ENCODE measurements around the gene CFAP161. TPM values are rescaled to one million over a fixed set of nuclear protein-coding genes. Genes with fewer than 3 reads are reported as not detected.
A peak's percentile ranks its signal among the peaks of the same experiment; 100 is the strongest.

Gene CFAP161
- total RNA-seq, 5 donors from 2014 or later (not counting 1 experiment from before 2014, with no cell fraction given): 0.35 TPM; not detected in 4

DNA sequence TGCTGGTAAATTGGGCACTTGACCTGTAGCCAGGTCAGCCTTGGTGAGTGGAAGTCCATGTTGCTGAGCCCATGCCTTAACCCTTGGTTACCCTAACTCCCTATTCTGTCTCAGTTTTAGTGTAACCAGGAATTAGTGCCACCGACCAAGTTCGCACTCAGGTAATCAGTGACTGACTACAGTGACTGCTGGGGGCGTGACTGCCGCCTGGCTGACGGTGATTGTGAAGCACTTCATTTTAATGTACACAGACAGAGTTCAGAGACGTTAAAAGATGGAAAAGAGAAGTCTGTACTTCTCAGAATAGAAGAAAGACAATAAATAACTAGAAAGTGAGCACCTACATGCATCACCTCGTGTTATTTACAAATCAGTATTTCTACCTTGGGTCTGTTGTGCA, 17.3 kb downstream of the CFAP161 start:
- 65% methylated on average over 5 of the region's 7 CpGs for WGBS (ENCODE audit: insufficient coverage)

DNA sequence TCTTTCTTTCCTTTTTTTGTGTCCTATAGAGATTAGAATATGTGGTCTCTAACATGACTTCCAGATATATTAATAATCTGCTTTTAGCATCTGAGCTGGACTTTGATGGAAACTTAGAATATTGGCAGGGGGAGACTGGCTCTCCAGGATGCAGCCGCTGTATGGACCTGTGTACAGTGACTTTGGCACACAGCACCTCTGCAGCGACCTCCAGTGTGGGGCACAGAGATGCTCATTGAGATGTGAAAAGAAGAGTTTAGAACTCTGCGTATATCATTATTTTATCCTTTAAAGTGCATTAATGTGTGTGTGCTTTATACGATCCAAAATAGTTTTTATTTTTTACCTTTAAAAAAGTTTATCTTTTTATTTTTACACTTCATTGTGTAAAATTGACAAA, 18.3 kb downstream of the CFAP161 start:
- POLR2A ChIA-PET: no interaction called here
- Histone ChIP-seq H3K4me3 (ENCODE audit: control insufficient read depth in 1 of 2, extremely low read depth in 1 of 2, low read length in 1 of 2) (no peak overlapping the region), H3K27me3 (replicated peaks in 1 of 2; ENCODE audit: control insufficient read depth in 2 of 2, extremely low read depth in 1 of 2, insufficient read depth in 2 of 2, low read length in 1 of 2) (no peaks in the 10 kb centered on the region), H3K4me1 (ENCODE audit: control insufficient read depth in 1 of 2, extremely low read depth in 1 of 2, insufficient read depth in 2 of 2, low read length in 2 of 2) (no peaks in the 10 kb centered on the region), H3K36me3 (ENCODE audit: control insufficient read depth in 2 of 2, extremely low read depth in 1 of 2, insufficient read depth in 1 of 2, low read length in 1 of 2) (no peaks in the 10 kb centered on the region), H3K9me3 (no peaks in the 10 kb centered on the region), H3K27ac (ENCODE audit: low read length) (no peak overlapping the region)
- no peak for ATAC-seq (replicated peaks in 1 of 4)
- H3K4me3 Mint-ChIP-seq: no peak overlapping the region
- WGBS (ENCODE audit: insufficient coverage): 70% methylated on average over 2 of the region's 4 CpGs
- no peaks in the 10 kb centered on the region for H3K9me3 Mint-ChIP-seq
- H3K36me3 Mint-ChIP-seq: no peaks in the 10 kb centered on the region
- peaks cover 0 to 4% of the 10 kb centered on the region in 2 donors for H3K27me3 Mint-ChIP-seq
- peaks cover 2 to 18% (median 15%) of the 10 kb centered on the region in 3 donors for H3K4me1 Mint-ChIP-seq
- H3K27ac Mint-ChIP-seq: no peak overlapping the region
- CTCF ChIA-PET: interaction anchor here in 1 of 2 donors (0.8 kb wide), 1 partner anchor 114 kb away, joined by 4 read pairs; no protein-coding TSS in a partner anchor
- no peak for DNase-seq

More for the DNA sequence above, 17.3 kb downstream of the CFAP161 start:
- Mint-ChIP-seq H3K27me3 (peaks cover 0 to 6% of the 10 kb centered on the region in 2 donors), H3K27ac (no peak overlapping the region), H3K4me3 (no peak overlapping the region), H3K4me1 (peaks cover 2 to 9% (median 8%) of the 10 kb centered on the region in 3 donors), H3K9me3 (no peaks in the 10 kb centered on the region), H3K36me3 (no peaks in the 10 kb centered on the region)
- Histone ChIP-seq H3K36me3 (ENCODE audit: control insufficient read depth in 2 of 2, extremely low read depth in 1 of 2, insufficient read depth in 1 of 2, low read length in 1 of 2) (no peaks in the 10 kb centered on the region), H3K4me1 (ENCODE audit: control insufficient read depth in 1 of 2, extremely low read depth in 1 of 2, insufficient read depth in 2 of 2, low read length in 2 of 2) (no peaks in the 10 kb centered on the region), H3K4me3 (ENCODE audit: control insufficient read depth in 1 of 2, extremely low read depth in 1 of 2, low read length in 1 of 2) (no peak overlapping the region), H3K9me3 (no peaks in the 10 kb centered on the region), H3K27ac (ENCODE audit: low read length) (no peak overlapping the region), H3K27me3 (replicated peaks in 1 of 2; ENCODE audit: control insufficient read depth in 2 of 2, extremely low read depth in 1 of 2, insufficient read depth in 2 of 2, low read length in 1 of 2) (no peaks in the 10 kb centered on the region)
- DNase-seq (no peak), ATAC-seq (replicated peaks in 1 of 4) (no peak)
- CTCF ChIA-PET: no interaction called here
- POLR2A ChIA-PET: no interaction called here

GRCh38 chr15:81152799-81153198, 18.7 kb downstream of the CFAP161 start:
- Histone ChIP-seq H3K36me3 (ENCODE audit: control insufficient read depth in 2 of 2, extremely low read depth in 1 of 2, insufficient read depth in 1 of 2, low read length in 1 of 2) (no peaks in the 10 kb centered on the region), H3K9me3 (no peaks in the 10 kb centered on the region), H3K27ac (ENCODE audit: low read length) (no peak overlapping the region), H3K4me3 (ENCODE audit: control insufficient read depth in 1 of 2, extremely low read depth in 1 of 2, low read length in 1 of 2) (no peak overlapping the region), H3K27me3 (replicated peaks in 1 of 2; ENCODE audit: control insufficient read depth in 2 of 2, extremely low read depth in 1 of 2, insufficient read depth in 2 of 2, low read length in 1 of 2) (no peaks in the 10 kb centered on the region), H3K4me1 (ENCODE audit: control insufficient read depth in 1 of 2, extremely low read depth in 1 of 2, insufficient read depth in 2 of 2, low read length in 2 of 2) (no peaks in the 10 kb centered on the region)
- Mint-ChIP-seq H3K4me3 (no peak overlapping the region), H3K27me3 (peaks cover 0 to 4% of the 10 kb centered on the region in 2 donors), H3K27ac (no peak overlapping the region), H3K4me1 (peaks cover 2 to 20% (median 15%) of the 10 kb centered on the region in 3 donors), H3K36me3 (no peaks in the 10 kb centered on the region), H3K9me3 (no peaks in the 10 kb centered on the region)
- ATAC-seq (replicated peaks in 1 of 4): no peak
- ChIA-PET CTCF (interaction anchor here in 1 of 2 donors (0.8 kb wide), 1 partner anchor 113 kb away, joined by 4 read pairs; no protein-coding TSS in a partner anchor), POLR2A (no interaction called here)
- 81% methylated on average over 3 of the region's 4 CpGs for WGBS (ENCODE audit: insufficient coverage)
- no peak for DNase-seq

DNA sequence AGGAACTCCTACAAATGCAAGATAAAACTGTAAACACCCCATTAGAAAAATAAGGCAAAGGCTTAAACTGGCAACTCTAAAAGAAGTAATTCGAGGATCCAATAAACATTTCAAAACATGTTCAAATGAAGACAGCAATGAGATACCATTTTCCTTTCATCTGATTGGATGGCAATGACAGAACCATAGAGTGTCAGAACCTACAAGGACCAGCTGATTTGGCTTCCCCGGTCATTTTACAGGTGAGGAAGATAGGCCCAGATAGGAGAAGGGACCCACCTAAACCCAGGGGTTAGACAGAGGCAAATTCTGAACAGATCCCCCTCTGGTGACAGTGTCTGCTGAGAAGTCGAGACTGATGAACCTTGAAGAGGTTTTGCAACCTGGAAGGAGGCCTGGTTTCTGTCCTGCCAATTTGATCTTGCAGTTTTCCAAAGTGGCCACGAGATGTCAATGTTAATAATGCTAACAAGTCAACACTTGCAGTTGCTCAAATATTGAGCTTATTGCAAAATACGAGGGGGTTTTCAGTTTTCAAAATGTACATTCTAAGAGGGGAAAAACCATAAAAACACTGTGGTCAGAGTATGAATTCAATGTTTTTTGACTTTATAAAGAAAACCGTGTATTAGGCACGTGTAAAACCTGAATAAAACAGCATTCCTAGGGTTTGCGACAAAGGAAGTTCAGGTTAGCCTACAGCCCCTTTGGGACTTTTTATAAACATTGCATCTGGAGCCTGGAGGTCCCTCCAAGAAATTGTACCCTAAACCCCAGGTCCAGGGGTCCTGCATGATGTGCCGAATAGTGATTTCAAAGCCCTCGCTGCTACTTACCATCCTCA, 21.5 kb downstream of the CFAP161 start:
- Histone ChIP-seq H3K27ac (ENCODE audit: low read length) (no peak overlapping the region), H3K4me1 (ENCODE audit: control insufficient read depth in 1 of 2, extremely low read depth in 1 of 2, insufficient read depth in 2 of 2, low read length in 2 of 2) (no peaks in the 10 kb centered on the region), H3K36me3 (ENCODE audit: control insufficient read depth in 2 of 2, extremely low read depth in 1 of 2, insufficient read depth in 1 of 2, low read length in 1 of 2) (no peaks in the 10 kb centered on the region), H3K27me3 (replicated peaks in 1 of 2; ENCODE audit: control insufficient read depth in 2 of 2, extremely low read depth in 1 of 2, insufficient read depth in 2 of 2, low read length in 1 of 2) (peaks cover 0 to 4% of the 10 kb centered on the region in 2 experiments), H3K9me3 (no peaks in the 10 kb centered on the region), H3K4me3 (ENCODE audit: control insufficient read depth in 1 of 2, extremely low read depth in 1 of 2, low read length in 1 of 2) (no peak overlapping the region)
- ATAC-seq (replicated peaks in 1 of 4) (peak in 3 of 4 experiments; percentile 36 to 55 (median 43)), DNase-seq (peak in 3 of 35 experiments; percentile 1 to 49 (median 18))
- Mint-ChIP-seq H3K4me3 (no peak overlapping the region), H3K27ac (peak overlapping the region in 1 of 2 donors; percentile 40), H3K27me3 (peaks cover 0 to 4% of the 10 kb centered on the region in 2 donors), H3K9me3 (no peaks in the 10 kb centered on the region), H3K36me3 (no peaks in the 10 kb centered on the region), H3K4me1 (peaks cover 3 to 22% (median 16%) of the 10 kb centered on the region in 3 donors)
- WGBS (ENCODE audit: insufficient coverage): 46% methylated on average over 7 of the region's 10 CpGs
- ChIA-PET CTCF (interaction anchor here (0.5 to 3.0 kb wide), 7 partner anchors 15 to 255 kb away, joined by 3 to 67 read pairs (median 4); no protein-coding TSS in a partner anchor), POLR2A (no interaction called here)

DNA sequence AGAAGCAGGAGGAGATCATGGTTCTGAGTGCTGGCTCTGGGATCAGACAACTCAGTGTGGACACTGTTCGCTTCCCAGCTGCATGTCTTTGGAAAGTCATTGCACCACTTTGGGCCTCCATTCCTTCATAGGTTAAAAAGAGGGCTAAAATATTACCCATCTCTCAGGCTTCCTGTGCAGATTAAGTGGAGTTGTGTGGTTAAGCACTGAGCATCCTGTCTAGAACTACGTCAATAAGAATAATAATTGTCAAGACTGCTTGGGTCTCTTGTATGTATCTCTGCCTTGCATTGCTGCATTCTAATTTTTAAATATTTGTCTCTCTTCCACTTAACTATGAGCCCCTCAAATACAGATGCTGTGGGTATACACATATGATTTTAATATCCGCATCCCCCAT, 22.3 kb downstream of the CFAP161 start:
- Mint-ChIP-seq H3K9me3 (no peaks in the 10 kb centered on the region), H3K27me3 (peaks cover 0 to 2% of the 10 kb centered on the region in 2 donors), H3K36me3 (no peaks in the 10 kb centered on the region), H3K4me1 (peaks cover 10 to 29% (median 23%) of the 10 kb centered on the region in 3 donors), H3K4me3 (no peak overlapping the region), H3K27ac (peak overlapping the region in 1 of 2 donors; percentile 40)
- POLR2A ChIA-PET: no interaction called here
- no CpG with 5 or more reads among the region's 3 CpGs for WGBS (ENCODE audit: insufficient coverage)
- CTCF ChIA-PET: interaction anchor here (0.5 to 3.0 kb wide), 6 partner anchors 14 to 112 kb away, joined by 3 to 67 read pairs (median 4); no protein-coding TSS in a partner anchor
- no peak overlapping the region for H3K4me3 ChIP-seq (ENCODE audit: control insufficient read depth in 1 of 2, extremely low read depth in 1 of 2, low read length in 1 of 2)
- peaks cover under 1 to 7% of the 10 kb centered on the region in 2 experiments for H3K4me1 ChIP-seq (ENCODE audit: control insufficient read depth in 1 of 2, extremely low read depth in 1 of 2, insufficient read depth in 2 of 2, low read length in 2 of 2)
- H3K27ac ChIP-seq (ENCODE audit: low read length): no peak overlapping the region
- no peaks in the 10 kb centered on the region for H3K36me3 ChIP-seq (ENCODE audit: control insufficient read depth in 2 of 2, extremely low read depth in 1 of 2, insufficient read depth in 1 of 2, low read length in 1 of 2)
- ATAC-seq (replicated peaks in 1 of 4): peak in 2 of 4 experiments; percentile 59 to 65
- H3K9me3 ChIP-seq: no peaks in the 10 kb centered on the region
- no peak for DNase-seq
- peaks cover 0 to 11% of the 10 kb centered on the region in 2 experiments for H3K27me3 ChIP-seq (replicated peaks in 1 of 2; ENCODE audit: control insufficient read depth in 2 of 2, extremely low read depth in 1 of 2, insufficient read depth in 2 of 2, low read length in 1 of 2)

DNA sequence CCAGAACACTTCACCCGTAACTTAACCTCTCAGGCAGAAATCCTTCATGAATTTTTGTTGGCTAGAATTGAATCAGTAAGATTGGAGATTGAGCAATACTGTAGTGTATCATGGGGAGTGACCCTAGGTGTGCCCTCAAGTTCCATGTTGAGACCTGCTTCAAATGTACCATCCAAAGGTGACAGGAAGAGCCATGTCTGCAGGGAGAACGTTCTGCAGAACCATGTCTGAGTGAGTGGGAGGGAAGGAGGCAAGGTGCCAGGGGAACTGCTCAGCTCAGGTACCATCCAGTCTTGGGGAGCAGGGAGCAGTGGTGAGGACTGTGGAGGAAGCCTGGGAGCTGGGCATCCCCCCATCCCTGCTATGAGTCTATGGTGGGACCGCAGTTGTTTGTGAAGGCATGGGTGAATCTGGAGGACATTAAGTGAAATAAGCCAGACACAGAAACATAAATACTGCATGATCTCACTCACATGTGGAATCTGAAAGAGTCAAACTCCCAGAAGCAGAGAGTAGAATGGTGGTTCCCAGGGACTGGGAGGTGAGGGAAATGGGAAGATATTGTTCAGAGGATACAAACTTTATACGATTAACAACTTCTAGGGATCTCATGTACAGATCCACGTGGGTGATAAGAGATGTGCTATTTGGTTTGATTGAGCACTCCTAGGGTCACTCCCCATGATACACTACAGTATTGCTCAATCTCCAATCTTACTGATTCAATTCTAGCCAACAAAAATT, 23.3 kb downstream of the CFAP161 start:
- Histone ChIP-seq H3K27me3 (replicated peaks in 1 of 2; ENCODE audit: control insufficient read depth in 2 of 2, extremely low read depth in 1 of 2, insufficient read depth in 2 of 2, low read length in 1 of 2) (peaks cover 0 to 17% of the 10 kb centered on the region in 2 experiments), H3K4me3 (ENCODE audit: control insufficient read depth in 1 of 2, extremely low read depth in 1 of 2, low read length in 1 of 2) (no peak overlapping the region), H3K9me3 (no peaks in the 10 kb centered on the region), H3K27ac (ENCODE audit: low read length) (no peak overlapping the region), H3K36me3 (ENCODE audit: control insufficient read depth in 2 of 2, extremely low read depth in 1 of 2, insufficient read depth in 1 of 2, low read length in 1 of 2) (no peaks in the 10 kb centered on the region), H3K4me1 (ENCODE audit: control insufficient read depth in 1 of 2, extremely low read depth in 1 of 2, insufficient read depth in 2 of 2, low read length in 2 of 2) (peaks cover 2 to 16% of the 10 kb centered on the region in 2 experiments)
- WGBS (ENCODE audit: insufficient coverage): 8% methylated on average over 1 of the region's 5 CpGs
- Mint-ChIP-seq H3K36me3 (no peaks in the 10 kb centered on the region), H3K4me3 (no peak overlapping the region), H3K27ac (peak overlapping the region in 1 of 2 donors; percentile 40), H3K27me3 (peaks cover 3 to 10% of the 10 kb centered on the region in 2 donors), H3K9me3 (no peaks in the 10 kb centered on the region), H3K4me1 (peaks cover 20 to 40% (median 34%) of the 10 kb centered on the region in 3 donors)
- DNase-seq (no peak), ATAC-seq (replicated peaks in 1 of 4) (no peak)
- CTCF ChIA-PET: interaction anchor here in 1 of 2 donors (3.0 kb wide), 1 partner anchor 108 kb away, joined by 26 read pairs; no protein-coding TSS in a partner anchor
- POLR2A ChIA-PET: no interaction called here

Data from T-cell (primary cell).